Measurements from ENCODE around the gene HS6ST3. TPM values are rescaled to one million over a fixed set of nuclear protein-coding genes. Genes with fewer than 3 reads are reported as not detected.
A peak's percentile ranks its signal among the peaks of the same experiment; 100 is the strongest.
"Not testable (repeated sequence)": the region's sequence is repeated elsewhere in the genome, so short reads cannot be mapped to it uniquely, and the experiment has no call there.

Gene HS6ST3
- total RNA-seq, 1 experiment from 2014 or later: 0.03 TPM

DNA sequence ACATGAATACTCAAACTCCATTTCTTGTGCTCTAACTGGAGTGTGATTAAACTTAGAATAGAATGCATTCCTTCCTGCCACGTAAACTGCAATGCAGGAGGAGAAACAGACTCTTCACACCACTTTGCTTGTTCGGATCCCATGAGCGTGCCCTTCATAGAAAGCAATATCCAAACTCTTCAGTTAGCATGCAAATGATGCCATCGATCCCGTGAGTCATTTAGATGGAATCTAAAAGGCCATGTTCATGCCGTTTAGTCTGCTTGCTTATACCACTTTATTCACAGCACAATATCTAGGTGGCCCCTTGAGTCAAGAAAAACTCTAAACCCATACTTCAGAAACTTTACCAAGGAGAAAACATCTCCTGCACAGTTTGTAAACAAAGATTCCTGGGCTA lies 678.6 kb downstream of the HS6ST3 start:
- no peak for DNase-seq (ENCODE audit: low read depth, low spot score)
- in situ Hi-C loops (cut with HindIII; ENCODE audit: low pct_unique_long_range_greater_than_20kb, low sequenced_read_pairs): no loop called here

- DNase-seq (ENCODE audit: low read depth, low spot score): no peak
- in situ Hi-C loops (cut with HindIII; ENCODE audit: low pct_unique_long_range_greater_than_20kb, low sequenced_read_pairs): no loop called here
Observed at GRCh38 chr13:96769874-96770273, 680.0 kb downstream of the HS6ST3 start.

GRCh38 chr13:96771486-96772367 lies 681.8 kb downstream of the HS6ST3 start:
- in situ Hi-C loops (cut with HindIII; ENCODE audit: low pct_unique_long_range_greater_than_20kb, low sequenced_read_pairs): no loop called here
- no peak for DNase-seq (ENCODE audit: low read depth, low spot score)

DNA sequence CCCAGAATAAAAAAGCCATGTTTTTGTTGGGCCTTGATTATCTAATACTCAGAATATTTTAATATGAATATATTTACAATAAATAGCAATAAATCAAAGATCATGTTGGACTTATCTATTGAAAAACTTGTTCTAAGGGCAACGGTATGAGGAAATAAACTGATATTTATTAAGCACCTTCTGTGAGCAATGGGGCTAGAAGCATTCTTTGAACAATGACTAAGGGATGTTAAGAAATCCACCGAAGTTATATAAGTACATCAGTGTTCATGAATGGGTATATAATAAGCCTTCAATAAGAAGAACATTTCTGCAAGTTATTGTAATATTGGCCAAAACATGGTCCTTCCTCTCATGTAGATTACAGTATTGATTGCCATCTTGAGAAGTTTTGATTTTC lies 682.5 kb downstream of the HS6ST3 start:
- DNase-seq (ENCODE audit: low read depth, low spot score): no peak
- in situ Hi-C loops (cut with HindIII; ENCODE audit: low pct_unique_long_range_greater_than_20kb, low sequenced_read_pairs): no loop called here

GRCh38 chr13:96778302-96778701 lies 688.4 kb downstream of the HS6ST3 start:
- in situ Hi-C loops (cut with HindIII; ENCODE audit: low pct_unique_long_range_greater_than_20kb, low sequenced_read_pairs); DNase-seq (ENCODE audit: low read depth, low spot score): not testable (repeated sequence)

DNA sequence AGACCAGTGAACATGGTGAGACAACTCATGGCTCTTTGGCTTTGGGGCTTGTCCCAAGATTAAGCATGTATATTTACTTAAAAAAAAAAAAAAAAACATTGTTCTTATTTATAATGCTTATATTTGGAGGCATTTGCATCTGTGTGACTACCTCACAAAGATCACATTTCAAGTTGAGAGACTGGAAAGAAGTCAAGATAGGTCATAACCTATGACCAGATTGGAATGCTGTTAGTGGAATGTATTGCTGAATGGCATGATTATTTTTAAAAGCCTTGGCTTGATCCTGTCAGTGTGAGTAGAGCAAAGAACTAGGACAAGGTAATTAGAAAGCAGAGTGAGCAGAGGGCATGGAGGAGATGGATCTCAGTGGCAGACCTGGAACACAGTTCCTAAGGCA lies 689.8 kb downstream of the HS6ST3 start:
- peak; percentile 4 for DNase-seq (ENCODE audit: low read depth, low spot score)
- in situ Hi-C loops (cut with HindIII; ENCODE audit: low pct_unique_long_range_greater_than_20kb, low sequenced_read_pairs): no loop called here

- in situ Hi-C loops (cut with HindIII; ENCODE audit: low pct_unique_long_range_greater_than_20kb, low sequenced_read_pairs): no loop called here
- no peak for DNase-seq (ENCODE audit: low read depth, low spot score)
Observed at GRCh38 chr13:96780105-96780504, 690.2 kb downstream of the HS6ST3 start.

DNA sequence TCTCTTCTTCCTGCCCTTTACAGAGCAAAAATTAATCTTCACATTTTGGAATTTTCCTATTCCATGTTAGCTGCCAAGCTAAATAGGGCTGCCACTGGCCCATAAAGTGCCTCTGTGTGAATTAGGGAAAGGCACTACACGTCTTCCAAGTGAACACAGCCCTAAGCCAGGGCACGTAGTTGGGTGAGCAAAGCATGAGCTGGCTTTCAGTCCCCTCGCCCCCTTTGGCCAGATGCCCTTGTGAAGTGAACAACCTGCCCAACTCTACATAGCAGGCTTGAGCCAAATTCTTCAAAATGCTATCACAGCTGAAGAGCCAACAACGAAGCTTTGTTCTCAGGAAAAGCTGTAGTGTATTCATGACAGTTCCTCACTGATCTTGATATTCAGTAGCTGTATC lies 691.2 kb downstream of the HS6ST3 start:
- DNase-seq (ENCODE audit: low read depth, low spot score): peak; percentile 4
- in situ Hi-C loops (cut with HindIII; ENCODE audit: low pct_unique_long_range_greater_than_20kb, low sequenced_read_pairs): no loop called here

DNA sequence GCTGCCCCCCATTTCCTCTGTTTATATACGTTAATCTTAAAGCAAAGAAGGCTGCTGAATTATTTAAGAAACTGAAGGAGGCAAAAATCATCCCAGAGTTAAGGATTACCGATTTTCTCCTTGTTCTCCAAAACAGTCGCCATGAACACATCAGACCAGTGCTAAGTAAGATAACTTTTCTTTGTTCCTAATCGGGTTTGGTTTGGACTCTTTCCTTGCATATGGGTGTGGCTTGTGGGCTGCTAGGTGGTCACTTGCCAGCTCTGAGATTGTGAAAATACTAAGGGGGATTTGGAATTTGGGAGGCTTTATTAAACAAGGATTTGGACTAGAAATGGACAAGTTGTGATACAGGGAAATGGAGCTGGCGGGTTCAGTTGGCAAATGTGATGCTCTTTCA lies 692.3 kb downstream of the HS6ST3 start:
- DNase-seq (ENCODE audit: low read depth, low spot score): no peak
- in situ Hi-C loops (cut with HindIII; ENCODE audit: low pct_unique_long_range_greater_than_20kb, low sequenced_read_pairs): no loop called here

- in situ Hi-C loops (cut with HindIII; ENCODE audit: low pct_unique_long_range_greater_than_20kb, low sequenced_read_pairs): no loop called here
- DNase-seq (ENCODE audit: low read depth, low spot score): no peak
Observed at GRCh38 chr13:96783057-96783456, 693.1 kb downstream of the HS6ST3 start.

DNA sequence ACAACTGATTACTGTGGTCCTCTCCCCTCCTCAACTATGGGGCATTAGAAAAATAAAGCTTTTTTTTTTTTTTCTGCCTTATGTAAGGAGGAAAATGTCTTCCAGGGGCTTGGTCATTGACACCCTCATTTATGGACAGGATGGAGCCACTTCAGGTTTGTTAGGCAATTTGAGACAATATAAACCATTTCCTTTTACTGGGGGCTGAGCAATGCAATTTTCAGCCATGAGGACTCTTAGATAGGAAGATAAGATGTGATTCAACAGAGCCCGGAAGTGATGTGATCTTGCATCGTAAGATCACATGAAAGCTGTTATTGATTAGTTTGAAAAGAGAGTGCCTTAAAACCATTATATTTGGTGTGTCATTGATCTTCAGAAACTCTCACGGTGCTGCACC lies 693.6 kb downstream of the HS6ST3 start:
- no peak for DNase-seq (ENCODE audit: low read depth, low spot score)
- in situ Hi-C loops (cut with HindIII; ENCODE audit: low pct_unique_long_range_greater_than_20kb, low sequenced_read_pairs): no loop called here

DNA sequence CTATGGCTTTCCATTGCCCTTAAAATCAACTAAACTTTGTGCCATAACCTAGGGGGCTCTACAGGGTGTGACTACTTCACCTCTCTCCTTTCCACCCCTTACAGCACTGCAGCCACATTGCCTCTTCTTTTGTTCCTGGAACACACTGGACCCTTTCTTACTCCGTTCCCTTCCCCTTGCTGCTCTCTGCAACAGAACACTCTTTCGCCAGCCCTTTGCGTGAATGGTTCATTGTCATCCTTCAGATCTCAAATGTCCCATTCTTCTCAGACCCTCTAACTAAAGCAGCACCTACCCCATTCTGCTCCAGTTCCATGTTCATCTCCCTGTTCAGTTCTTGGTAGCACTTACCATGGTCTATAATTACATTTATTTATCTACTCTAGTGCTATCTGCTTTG lies 696.1 kb downstream of the HS6ST3 start:
- DNase-seq (ENCODE audit: low read depth, low spot score): peak; percentile 56
- in situ Hi-C loops (cut with HindIII; ENCODE audit: low pct_unique_long_range_greater_than_20kb, low sequenced_read_pairs): no loop called here

GRCh38 chr13:96792188-96792587 lies 702.3 kb downstream of the HS6ST3 start:
- in situ Hi-C loops (cut with HindIII; ENCODE audit: low pct_unique_long_range_greater_than_20kb, low sequenced_read_pairs): no loop called here
- DNase-seq (ENCODE audit: low read depth, low spot score): no peak

DNA sequence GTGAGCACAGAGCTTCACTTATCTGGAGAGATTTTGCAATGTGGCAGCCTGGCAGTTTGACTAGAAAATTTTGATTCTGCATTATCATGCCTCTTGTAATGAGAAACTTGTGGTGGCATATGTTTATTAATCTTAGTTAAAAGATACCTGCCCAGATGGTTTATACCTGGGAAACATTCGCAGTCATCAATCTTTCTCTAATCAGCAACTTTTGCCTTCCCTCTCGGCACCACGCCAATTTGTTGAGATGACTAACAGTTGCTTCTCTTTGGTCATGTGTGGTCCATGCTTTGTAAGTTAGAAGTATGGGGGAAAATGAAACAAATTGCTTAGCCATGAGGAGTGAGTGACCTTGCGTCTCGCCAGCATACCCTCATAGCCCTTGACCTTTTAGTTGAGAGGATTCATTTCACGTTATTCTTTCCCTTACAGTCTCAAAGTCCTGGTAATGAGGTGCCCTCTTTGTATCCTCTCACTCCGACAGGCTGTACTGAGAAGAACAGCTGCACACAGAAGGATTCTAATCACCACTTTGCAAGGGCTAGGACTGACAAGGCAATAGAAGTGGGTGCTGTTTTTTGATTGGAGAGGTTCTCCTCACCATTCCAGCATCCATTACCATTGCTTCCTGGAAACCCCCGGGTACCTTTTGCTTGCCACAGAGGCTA lies 703.0 kb downstream of the HS6ST3 start:
- in situ Hi-C loops (cut with HindIII; ENCODE audit: low pct_unique_long_range_greater_than_20kb, low sequenced_read_pairs): no loop called here

GRCh38 chr13:96793404-96793755 lies 703.5 kb downstream of the HS6ST3 start:
- no peak for DNase-seq (ENCODE audit: low read depth, low spot score)
- in situ Hi-C loops (cut with HindIII; ENCODE audit: low pct_unique_long_range_greater_than_20kb, low sequenced_read_pairs): no loop called here

More for the DNA sequence above, 703.0 kb downstream of the HS6ST3 start:
- no peak for DNase-seq (ENCODE audit: low read depth, low spot score)

GRCh38 chr13:96794669-96795068 lies 704.8 kb downstream of the HS6ST3 start:
- no peak for DNase-seq (ENCODE audit: low read depth, low spot score)
- in situ Hi-C loops (cut with HindIII; ENCODE audit: low pct_unique_long_range_greater_than_20kb, low sequenced_read_pairs): no loop called here

DNA sequence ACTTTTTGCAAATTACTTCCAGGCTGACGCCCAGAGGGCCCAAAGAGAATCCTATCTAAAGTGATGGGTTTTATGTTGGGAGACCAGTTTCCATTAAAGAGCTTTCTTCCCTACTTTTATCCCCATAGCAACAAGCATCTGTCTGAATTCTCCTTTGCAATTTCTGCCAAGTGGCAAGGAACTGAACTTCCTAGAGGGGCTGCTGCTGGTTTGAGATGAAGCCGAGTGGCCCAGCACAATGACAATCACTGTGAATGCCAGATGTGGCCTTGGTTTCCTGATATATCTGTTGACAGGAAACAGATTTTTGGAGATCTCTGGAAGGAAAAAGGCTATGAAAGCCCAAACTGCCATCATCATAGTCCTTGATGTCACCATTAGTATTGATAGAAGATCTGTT lies 705.8 kb downstream of the HS6ST3 start:
- DNase-seq (ENCODE audit: low read depth, low spot score): no peak
- in situ Hi-C loops (cut with HindIII; ENCODE audit: low pct_unique_long_range_greater_than_20kb, low sequenced_read_pairs): no loop called here

GRCh38 chr13:96796091-96796633 lies 706.3 kb downstream of the HS6ST3 start:
- no peak for DNase-seq (ENCODE audit: low read depth, low spot score)
- in situ Hi-C loops (cut with HindIII; ENCODE audit: low pct_unique_long_range_greater_than_20kb, low sequenced_read_pairs): no loop called here

DNA sequence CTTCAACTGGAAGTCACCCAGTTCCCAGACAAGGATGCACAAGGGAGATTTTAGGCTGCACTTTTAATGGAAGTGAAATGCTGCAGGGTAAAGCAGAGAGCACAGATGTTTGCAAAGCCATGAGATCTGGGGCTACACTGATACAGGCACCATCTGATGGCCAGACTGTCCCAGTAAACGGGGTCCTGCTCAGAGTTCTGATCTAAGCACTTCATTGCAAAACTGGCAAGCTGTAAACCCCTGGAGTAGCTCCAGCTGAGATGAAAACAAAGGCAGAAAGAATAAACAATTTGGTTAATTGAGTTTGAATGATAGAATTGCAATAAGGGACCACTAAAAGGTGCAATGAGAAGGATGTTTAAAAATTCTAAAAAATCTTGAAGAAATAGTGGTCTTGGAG lies 707.2 kb downstream of the HS6ST3 start:
- in situ Hi-C loops (cut with HindIII; ENCODE audit: low pct_unique_long_range_greater_than_20kb, low sequenced_read_pairs): no loop called here
- DNase-seq (ENCODE audit: low read depth, low spot score): no peak
